AG10803 (cell line): Measurements from ENCODE around the gene SBNO2.
A peak's percentile ranks its signal among the peaks of the same experiment; 100 is the strongest.
"Not testable (repeated sequence)": the region's sequence is repeated elsewhere in the genome, so short reads cannot be mapped to it uniquely, and the experiment has no call there.

ENCODE experiments used
- DNase-seq: peaks from one replicate; pipeline ENCODE4 v3.0.0; 2010; ENCODE audit warnings: low read depth
- H3K4me3 ChIP-seq: 2 replicates; pipeline ENCODE4 v1.5.1; 2011; ENCODE audit warnings: mild to moderate bottlenecking, low read length, control low read depth
- CTCF ChIP-seq: conservative IDR thresholded peaks from 2 replicates; pipeline ENCODE4 v1.5.1; 2011; ENCODE audit warnings: mild to moderate bottlenecking, low read length, control low read depth, inconsistent platforms

Gene SBNO2

GRCh38 chr19:1214299-1214861, 40.3 kb upstream of the SBNO2 start:
- no peak for DNase-seq
- no peak for TF ChIP-seq CTCF
- no peak overlapping the region for H3K4me3 ChIP-seq

- H3K4me3 ChIP-seq: no peak overlapping the region
- DNase-seq: peak; percentile 61
- TF ChIP-seq CTCF: no peak
Measured at GRCh38 chr19:1213391-1214286, 39.6 kb upstream of the SBNO2 start.

- no peak overlapping the region for H3K4me3 ChIP-seq
- no peak for DNase-seq
- no peak for TF ChIP-seq CTCF
Measured at GRCh38 chr19:1211494-1212234, 37.6 kb upstream of the SBNO2 start.

- TF ChIP-seq CTCF: no peak
- no peak for DNase-seq
- H3K4me3 ChIP-seq: no peak overlapping the region
Measured at GRCh38 chr19:1210227-1210538, 36.1 kb upstream of the SBNO2 start.

GRCh38 chr19:1208830-1209229, 34.8 kb upstream of the SBNO2 start:
- not testable (repeated sequence) for DNase-seq, H3K4me3 ChIP-seq

GRCh38 chr19:1206864-1207450, 32.9 kb upstream of the SBNO2 start:
- no peak for DNase-seq
- no peak for TF ChIP-seq CTCF
- H3K4me3 ChIP-seq: peak overlapping the region; percentile 80

GRCh38 chr19:1206150-1206863, 32.2 kb upstream of the SBNO2 start:
- H3K4me3 ChIP-seq: peak overlapping the region; percentile 80
- DNase-seq: no peak
- no peak for TF ChIP-seq CTCF
